ENCODE data around the gene ELFN2.

- TF ChIP-seq CTCF (conservative IDR thresholded peaks at IDR 0.05; ENCODE audit: low read length) (no peak), EZH2phosphoT487 (IDR thresholded peaks at IDR 0.05; ENCODE audit: borderline replicate concordance, low read depth, low read length) (no peak)
These were observed 34.7 kb upstream of the ELFN2 start for GRCh38 chr22:37461961-37462360.

Data from OCI-LY7 (cell line).